ENCODE data around the gene ACSM3.

DNA sequence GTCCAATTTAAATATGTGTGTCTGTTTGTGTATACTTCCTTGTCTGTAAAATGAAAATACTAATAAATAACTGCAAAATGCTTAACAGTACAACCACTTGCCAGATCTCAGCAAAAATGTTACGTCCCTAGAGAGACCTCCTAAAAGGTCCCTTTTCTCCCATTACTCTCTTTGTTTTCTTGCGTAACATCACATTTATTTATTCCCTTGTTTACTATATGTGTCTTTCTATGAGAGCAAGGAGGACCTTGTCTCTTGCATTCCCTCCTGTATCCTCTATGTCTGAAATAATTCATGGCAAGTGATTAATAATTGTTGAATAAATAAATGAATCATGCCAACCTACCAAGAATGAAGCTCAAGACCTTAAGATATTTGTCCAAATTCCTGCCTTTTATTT, 1.9 kb downstream of the ACSM3 start:
- TF ChIP-seq, protein P1, sequence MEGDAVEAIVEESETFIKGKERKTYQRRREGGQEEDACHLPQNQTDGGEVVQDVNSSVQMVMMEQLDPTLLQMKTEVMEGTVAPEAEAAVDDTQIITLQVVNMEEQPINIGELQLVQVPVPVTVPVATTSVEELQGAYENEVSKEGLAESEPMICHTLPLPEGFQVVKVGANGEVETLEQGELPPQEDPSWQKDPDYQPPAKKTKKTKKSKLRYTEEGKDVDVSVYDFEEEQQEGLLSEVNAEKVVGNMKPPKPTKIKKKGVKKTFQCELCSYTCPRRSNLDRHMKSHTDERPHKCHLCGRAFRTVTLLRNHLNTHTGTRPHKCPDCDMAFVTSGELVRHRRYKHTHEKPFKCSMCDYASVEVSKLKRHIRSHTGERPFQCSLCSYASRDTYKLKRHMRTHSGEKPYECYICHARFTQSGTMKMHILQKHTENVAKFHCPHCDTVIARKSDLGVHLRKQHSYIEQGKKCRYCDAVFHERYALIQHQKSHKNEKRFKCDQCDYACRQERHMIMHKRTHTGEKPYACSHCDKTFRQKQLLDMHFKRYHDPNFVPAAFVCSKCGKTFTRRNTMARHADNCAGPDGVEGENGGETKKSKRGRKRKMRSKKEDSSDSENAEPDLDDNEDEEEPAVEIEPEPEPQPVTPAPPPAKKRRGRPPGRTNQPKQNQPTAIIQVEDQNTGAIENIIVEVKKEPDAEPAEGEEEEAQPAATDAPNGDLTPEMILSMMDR (IDR thresholded peaks at IDR 0.05), result no peak
- TF ChIP-seq POLR2A (IDR thresholded peaks at IDR 0.05), result no peak

Measured in lower leg skin (tissue), 3 donors.